Naive thymus-derived CD4-positive, alpha-beta T cell (primary cell): ENCODE data around the gene RFK. TPM values are rescaled to one million over a fixed set of nuclear protein-coding genes. Genes with fewer than 3 reads are reported as not detected.
"Not testable (repeated sequence)": the region's sequence is repeated elsewhere in the genome, so short reads cannot be mapped to it uniquely, and the experiment has no call there.

ENCODE experiments used
- ATAC-seq: fragments of 150-1000 bp; cut with Tn5 transposase; 2 replicates; pipeline ENCODE4 v1.10.0; 2021; ENCODE audit warnings: mild to moderate bottlenecking, moderate library complexity
- CTCF ChIA-PET: fragments of 350-600 bp; sonication (Branson Sonifier 250); formaldehyde crosslinking; loops from one replicate; lab custom pipeline; 2021; ENCODE audit warnings: antibody characterized with exemption; lab: Charles Lee
- POLR2A ChIA-PET: fragments of 350-600 bp; sonication (Branson Sonifier 250); formaldehyde crosslinking; loops from one replicate; lab custom pipeline; 2021; ENCODE audit warnings: antibody characterized with exemption, inconsistent platforms; lab: Charles Lee
- DNase-seq, 9 donors: peaks; one replicate each; pipeline versions ENCODE4 v3.0.0 to v3.0.0-alpha.2; 2020 to 2022; ENCODE audit warnings: mixed read lengths in 1 of 9
- H3K27ac ChIP-seq: one replicate; pipeline ENCODE4 v1.7.0; 2013; ENCODE audit warnings: mild to moderate bottlenecking, low read depth, low read length, moderate library complexity
- H3K27me3 ChIP-seq, 2 donors: one replicate each; pipeline ENCODE4 v1.7.0; 2013; ENCODE audit warnings: low read length in 2 of 2, mild to moderate bottlenecking in 2 of 2, moderate library complexity in 2 of 2; ENCODE audit not compliant: control insufficient read depth in 2 of 2, insufficient read depth in 2 of 2
- H3K36me3 ChIP-seq, 3 experiments: 1 replicate in 2 of 3; 2 replicates in 1 of 3; pipeline ENCODE4 v1.7.0; 2013; ENCODE audit warnings: low read length in 3 of 3, mild to moderate bottlenecking in 3 of 3, moderate library complexity in 1 of 3; ENCODE audit not compliant: insufficient read depth in 3 of 3, control insufficient read depth in 2 of 3
- H3K4me1 ChIP-seq, 2 donors: one replicate each; pipeline ENCODE4 v1.7.0; 2013; ENCODE audit warnings: low read length in 2 of 2, mild to moderate bottlenecking in 2 of 2, moderate library complexity in 1 of 2; ENCODE audit not compliant: control insufficient read depth in 2 of 2, insufficient read depth in 2 of 2
- H3K4me3 ChIP-seq: 2 replicates; pipeline ENCODE4 v1.7.0; 2013; ENCODE audit warnings: mild to moderate bottlenecking, low read length
- H3K9me3 ChIP-seq, 3 experiments: 1 replicate in 2 of 3; 2 replicates in 1 of 3; pipeline ENCODE4 v1.7.0; 2013; ENCODE audit warnings: low read length in 3 of 3; ENCODE audit not compliant: control insufficient read depth in 2 of 3
- H3K27ac Mint-ChIP-seq, 9 donors: one replicate each; pipeline ENCODE4 v1.8.0; 2020 to 2022; ENCODE audit warnings: mixed read lengths in 9 of 9, mild to moderate bottlenecking in 8 of 9, moderate library complexity in 5 of 9, inconsistent platforms in 2 of 9
- H3K27me3 Mint-ChIP-seq, 5 donors: one replicate each; pipeline ENCODE4 v1.8.0; 2021 to 2022; ENCODE audit warnings: mixed read lengths in 5 of 5, mild to moderate bottlenecking in 1 of 5
- H3K36me3 Mint-ChIP-seq, 5 donors: one replicate each; pipeline ENCODE4 v1.8.0; 2020 to 2022; ENCODE audit warnings: mixed read lengths in 5 of 5, mild to moderate bottlenecking in 3 of 5, inconsistent platforms in 1 of 5
- H3K4me1 Mint-ChIP-seq, 7 donors: one replicate each; pipeline ENCODE4 v1.8.0; 2020 to 2022; ENCODE audit warnings: mixed read lengths in 7 of 7, mild to moderate bottlenecking in 3 of 7, inconsistent platforms in 1 of 7
- H3K4me3 Mint-ChIP-seq, 10 donors: one replicate each; pipeline ENCODE4 v1.8.0; 2020 to 2022; ENCODE audit warnings: mild to moderate bottlenecking in 10 of 10, mixed read lengths in 10 of 10, moderate library complexity in 6 of 10, inconsistent platforms in 2 of 10
- H3K9me3 Mint-ChIP-seq, 11 donors: one replicate each; pipeline ENCODE4 v1.8.0; 2020 to 2022; ENCODE audit warnings: mixed read lengths in 11 of 11, mild to moderate bottlenecking in 4 of 11, inconsistent platforms in 1 of 11, moderate library complexity in 1 of 11
- intact Hi-C, 2 donors: fragments of 100-400 bp; cut with micrococcal nuclease; formaldehyde crosslinking; loops; one replicate each; pipeline ENCODE4 v1.15.1; 2023
- polyA plus RNA-seq, 2 donors: library from polyadenylated mRNA; unstranded; fragments of 300-500 nt; fragmentation: Illumina TruSeq; gene quantifications; one replicate each; pipeline ENCODE4 v1.2.3, GENCODE V29; 2021
- total RNA-seq, 6 experiments: library from RNA in 5 of 6; stranded (reverse) in 5 of 6; gene quantifications; 1 replicate in 5 of 6; 2 replicates in 1 of 6; pipeline ENCODE4 v1.2.3 and lab custom pipeline; 2021 to 2026

Gene RFK
- total RNA-seq (10 to 100 TPM in 4 of 5 experiments, 1 to 10 TPM in 1; 6.8 to 18.6 (median 11.3) TPM), polyA plus RNA-seq (10 to 100 TPM; 22.0 to 25.9 TPM), total RNA-seq (lab: John Stamatoyannopoulos, UW) (9.0 reads per million, percentile 34 among the genes with 10 or more reads in this experiment)

DNA sequence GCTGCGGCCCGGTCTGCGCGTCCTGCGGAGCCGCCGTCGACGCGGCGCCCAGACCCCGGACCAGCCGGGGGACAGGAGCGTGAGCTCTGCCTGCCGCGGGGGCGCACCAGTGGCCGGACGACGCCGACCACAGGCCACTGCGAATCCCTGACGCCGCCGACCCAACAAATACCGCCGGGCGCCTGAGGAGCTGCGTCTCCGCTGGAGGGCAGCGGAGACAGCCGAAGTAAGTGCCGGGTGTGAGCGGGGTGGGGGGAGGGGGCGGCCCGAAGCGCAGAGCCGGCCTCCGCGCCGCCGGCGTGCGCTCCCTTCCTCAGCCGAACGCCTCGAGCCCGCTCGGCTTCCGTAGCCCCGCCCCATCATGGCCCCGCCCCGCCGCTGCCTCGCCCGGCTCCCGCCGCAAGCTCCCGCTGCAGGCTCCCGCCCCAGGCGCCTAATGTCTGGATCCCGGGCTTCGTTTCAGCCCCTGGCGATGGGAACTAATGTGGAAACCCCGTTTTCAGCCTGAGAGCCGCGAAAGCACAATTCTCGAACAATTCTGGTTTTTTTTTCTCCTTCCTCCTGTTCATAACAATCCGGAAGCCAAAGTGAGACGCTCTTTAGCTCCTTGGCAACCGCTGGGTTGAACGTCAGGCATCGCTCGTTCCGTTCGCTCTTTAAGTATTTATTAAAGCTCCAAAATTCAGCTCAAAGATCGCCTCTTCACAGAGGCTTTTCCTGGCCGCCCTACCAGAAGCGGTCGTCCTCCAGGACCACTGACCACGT lies at the start of gene RFK:
Gene RFK (minus strand): TSS at position 232 of the 765 bp plus-strand sequence. CDS start 255 bp downstream, outside the sequence.
- Mint-ChIP-seq H3K4me3 (peak within 1 kb of the TSS; percentile 94 to 100 (median 97)), H3K36me3 (peaks cover 0 to 17% (median 8%) of the 10 kb centered on the region in 5 donors), H3K27me3 (no peaks in the 10 kb centered on the region), H3K4me1 (peaks cover 14 to 37% (median 33%) of the 10 kb centered on the region in 7 donors), H3K27ac (peak within 1 kb of the TSS; percentile 95 to 99 (median 98)), H3K9me3 (peaks cover 0 to 9% (median 0%) of the 10 kb centered on the region in 11 donors)
- ChIA-PET POLR2A (interaction anchor here (0.7 to 2.5 kb wide), 11 partner anchors 9 to 1637 kb away, joined by 3 to 8 read pairs (median 4); partner anchors contain the start of genes C9orf40, CARNMT1, GCNT1 and GNAQ), CTCF (interaction anchor here (0.5 to 2.0 kb wide), 11 partner anchors 10 to 1903 kb away, joined by 3 to 7 read pairs (median 4); partner anchors contain the start of genes NMRK1 and OSTF1)
- DNase-seq (peak; percentile 89 to 99 (median 95)), ATAC-seq (peak; percentile 97)
- intact Hi-C loops, result loop anchor here (1.0 to 10.0 kb wide), 21 partner anchors 9 to 1442 kb away; partner anchors contain the start of genes C9orf40 (in 2 of the 2), CARNMT1 (in 2 of the 2), NMRK1 (in 2 of the 2) and OSTF1 (in 2 of the 2)
- Histone ChIP-seq H3K27me3 (no peaks in the 10 kb centered on the region), H3K4me1 (peaks cover 10 to 13% of the 10 kb centered on the region in 2 donors), H3K27ac (peak within 1 kb of the TSS; percentile 93), H3K4me3 (peak within 1 kb of the TSS; percentile 92), H3K9me3 (no peaks in the 10 kb centered on the region), H3K36me3 (peaks cover 0 to 5% (median 0%) of the 10 kb centered on the region in 3 experiments)

DNA sequence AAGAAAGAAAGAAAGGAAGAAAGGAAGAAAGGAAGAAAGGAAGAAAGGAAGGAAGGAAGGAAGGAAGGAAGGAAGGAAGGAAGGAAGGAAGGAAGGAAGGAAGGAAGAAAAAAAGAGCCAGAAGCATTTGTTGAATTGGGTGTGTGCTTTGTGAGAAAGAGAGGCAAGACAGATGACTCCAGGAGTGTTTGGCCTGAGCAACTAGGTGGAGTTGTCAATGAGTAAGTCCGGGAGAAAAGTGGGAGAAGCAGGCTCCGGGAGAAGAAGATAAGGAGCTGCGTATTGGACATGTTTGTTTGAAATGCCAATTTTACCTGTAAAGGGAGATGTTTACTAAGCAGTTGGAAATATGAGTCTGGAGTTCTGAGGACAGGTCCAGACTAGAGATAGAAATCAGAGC lies 49.7 kb upstream of the RFK start:
- no peaks in the 10 kb centered on the region for H3K36me3 ChIP-seq
- H3K27me3 ChIP-seq, result no peaks in the 10 kb centered on the region
- H3K9me3 ChIP-seq, result no peaks in the 10 kb centered on the region
- H3K4me3 Mint-ChIP-seq, result peak overlapping the region in 1 of 10 donors; percentile 1
- peaks cover 0 to 35% (median 0%) of the 10 kb centered on the region in 7 donors for H3K4me1 Mint-ChIP-seq
- H3K27ac ChIP-seq, result no peak overlapping the region
- H3K27ac Mint-ChIP-seq, result no peak overlapping the region
- H3K27me3 Mint-ChIP-seq, result peaks cover 0 to 4% (median 0%) of the 10 kb centered on the region in 5 donors
- no peak for DNase-seq
- peaks cover 0 to 6% (median 0%) of the 10 kb centered on the region in 11 donors for H3K9me3 Mint-ChIP-seq
- intact Hi-C loops, result no loop called here
- H3K36me3 Mint-ChIP-seq, result no peaks in the 10 kb centered on the region
- ATAC-seq, result no peak
- ChIA-PET CTCF (interaction anchor here (0.7 kb wide), 2 partner anchors 9 to 23 kb away, joined by 3 read pairs; no protein-coding TSS in a partner anchor), POLR2A (no interaction called here)
- H3K4me1 ChIP-seq, result no peaks in the 10 kb centered on the region
- H3K4me3 ChIP-seq, result no peak overlapping the region

DNA sequence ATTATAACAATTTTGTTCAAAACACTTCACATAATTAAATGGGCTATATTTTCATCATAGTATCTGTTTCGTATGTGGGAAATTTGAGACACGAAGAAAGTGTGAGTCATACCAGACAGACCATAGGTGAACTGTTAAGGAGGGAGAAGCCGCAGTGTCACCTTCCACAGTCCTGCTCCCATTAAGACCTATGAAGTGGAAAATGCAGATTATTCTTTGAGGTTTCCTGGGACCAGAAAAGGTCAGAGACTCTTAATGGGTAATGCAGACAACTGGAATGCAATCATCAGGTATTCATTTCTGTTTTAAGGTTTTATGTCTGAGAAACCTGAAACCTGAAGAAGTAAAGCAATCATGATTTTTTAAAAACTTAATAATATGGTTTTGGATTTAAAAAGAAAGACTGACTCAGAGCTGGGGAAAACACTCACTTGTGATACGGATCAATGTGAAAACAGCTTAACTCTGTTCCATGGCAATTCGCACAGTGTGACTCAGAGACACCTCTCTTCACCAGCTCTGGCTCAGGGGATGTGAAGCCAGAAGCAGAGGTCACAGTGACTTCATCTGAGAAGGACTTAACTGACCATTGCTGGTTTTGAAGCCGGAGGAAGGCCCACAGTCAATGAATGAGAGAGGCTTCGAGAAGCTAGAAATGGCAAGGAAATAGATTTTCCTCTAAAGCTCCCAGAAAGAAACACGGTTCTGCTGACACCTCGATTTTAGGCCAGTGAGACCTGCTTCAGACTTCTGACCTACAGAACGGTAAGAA lies 47.5 kb upstream of the RFK start:
- Histone ChIP-seq H3K27me3 (no peaks in the 10 kb centered on the region), H3K36me3 (no peaks in the 10 kb centered on the region), H3K27ac (no peak overlapping the region), H3K9me3 (no peaks in the 10 kb centered on the region), H3K4me3 (no peak overlapping the region), H3K4me1 (no peaks in the 10 kb centered on the region)
- Mint-ChIP-seq H3K36me3 (peaks cover 0 to 1% (median 0%) of the 10 kb centered on the region in 5 donors), H3K4me3 (peak overlapping the region in 1 of 10 donors; percentile 41), H3K27ac (peak overlapping the region in 1 of 9 donors; percentile 79), H3K9me3 (peaks cover 0 to 6% (median 0%) of the 10 kb centered on the region in 11 donors), H3K4me1 (peaks cover 0 to 37% (median 0%) of the 10 kb centered on the region in 7 donors), H3K27me3 (peaks cover 0 to 4% (median 0%) of the 10 kb centered on the region in 5 donors)
- POLR2A ChIA-PET, result interaction anchor here (0.6 kb wide), 1 partner anchor 220 kb away, joined by 4 read pairs; no protein-coding TSS in a partner anchor
- CTCF ChIA-PET, result no interaction called here
- intact Hi-C loops, result loop anchor here in 1 of 2 donors (2.0 kb wide), 1 partner anchor 17 kb away; no protein-coding TSS in a partner anchor
- no peak for ATAC-seq
- peak in 1 of 9 donors; percentile 51 for DNase-seq

DNA sequence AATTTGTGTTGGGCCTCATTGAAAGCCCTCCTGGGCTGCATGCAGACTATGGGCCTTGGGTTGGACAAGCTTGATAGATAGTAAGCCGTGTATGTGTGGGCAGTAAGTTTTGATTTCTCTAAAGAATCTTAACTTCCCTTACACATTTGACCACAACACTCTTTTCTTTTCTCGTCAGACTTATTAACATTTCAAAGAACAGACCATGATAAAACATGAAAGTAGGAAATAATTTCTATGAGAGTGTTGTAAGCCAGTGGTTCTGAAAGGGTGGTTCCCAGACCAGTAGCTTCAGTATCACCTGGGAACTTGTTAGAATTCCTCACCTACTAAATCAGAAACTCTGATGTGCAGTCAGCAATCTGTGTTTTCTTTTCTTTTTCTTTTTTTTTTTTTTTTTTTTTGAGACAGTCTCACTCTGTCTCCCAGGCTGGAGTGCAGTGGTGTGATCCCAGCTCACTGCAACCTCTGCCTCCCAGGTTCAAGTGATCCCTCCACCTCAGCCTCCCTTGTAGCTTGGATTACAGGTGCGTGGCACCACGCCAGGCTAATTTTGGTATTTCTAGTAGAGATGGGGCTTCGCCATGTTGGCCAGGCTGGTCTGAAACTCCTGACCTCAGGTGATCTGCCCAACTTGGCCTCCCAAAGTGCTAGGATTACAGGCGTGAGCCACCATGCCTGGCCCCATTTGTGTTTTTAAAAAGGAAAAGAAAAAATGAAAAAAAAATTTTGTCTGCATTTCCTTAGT lies 44.8 kb upstream of the RFK start:
- H3K4me1 Mint-ChIP-seq, result peaks cover 0 to 26% (median 0%) of the 10 kb centered on the region in 7 donors
- no peak overlapping the region for H3K27ac Mint-ChIP-seq
- intact Hi-C loops, result loop anchor here in 1 of 2 donors (1.0 kb wide), 1 partner anchor 36 kb away; no protein-coding TSS in a partner anchor
- peaks cover 0 to 4% (median 0%) of the 10 kb centered on the region in 5 donors for H3K27me3 Mint-ChIP-seq
- no peak for DNase-seq
- ChIA-PET POLR2A (no interaction called here), CTCF (interaction anchor here (0.7 kb wide), 1 partner anchor 1336 kb away, joined by 4 read pairs; no protein-coding TSS in a partner anchor)
- H3K4me3 Mint-ChIP-seq, result no peak overlapping the region
- H3K27ac ChIP-seq, result no peak overlapping the region
- no peak overlapping the region for H3K4me3 ChIP-seq
- no peaks in the 10 kb centered on the region for H3K27me3 ChIP-seq
- H3K4me1 ChIP-seq, result no peaks in the 10 kb centered on the region
- H3K9me3 ChIP-seq, result no peaks in the 10 kb centered on the region
- H3K36me3 ChIP-seq, result no peaks in the 10 kb centered on the region
- peaks cover 0 to 1% (median 0%) of the 10 kb centered on the region in 5 donors for H3K36me3 Mint-ChIP-seq
- no peak for ATAC-seq
- peaks cover 0 to 6% (median 0%) of the 10 kb centered on the region in 11 donors for H3K9me3 Mint-ChIP-seq

DNA sequence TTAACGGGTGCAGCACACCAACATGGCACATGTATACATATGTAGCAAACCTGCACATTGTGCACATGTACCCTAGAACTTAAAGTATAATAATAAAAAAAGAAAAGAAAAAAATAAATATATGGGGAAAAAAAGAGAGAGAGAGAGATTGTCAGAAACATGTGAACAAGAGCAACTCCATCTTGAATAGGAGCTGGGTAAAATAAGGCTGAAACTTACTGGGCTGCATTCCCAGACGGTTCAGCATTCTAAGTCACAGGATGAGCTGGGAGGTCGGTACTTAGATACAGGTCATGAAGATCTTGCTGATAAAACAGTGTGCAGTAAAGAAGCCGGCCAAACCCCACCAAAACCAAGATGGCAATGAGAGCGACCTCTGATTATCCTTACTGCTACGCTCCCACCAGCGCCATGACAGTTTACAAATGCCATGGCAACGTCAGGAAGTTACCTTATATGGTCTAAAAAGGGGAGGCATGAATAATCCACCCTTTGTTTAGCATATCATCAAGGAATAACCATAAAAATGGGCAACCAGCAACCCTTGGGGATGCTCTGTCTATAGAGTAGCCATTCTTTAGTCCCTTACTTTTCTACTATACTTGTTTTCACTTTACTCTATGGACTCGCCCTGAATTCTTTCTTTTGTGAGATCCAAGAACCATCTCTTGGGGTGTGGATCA lies 42.9 kb upstream of the RFK start:
- H3K27ac Mint-ChIP-seq, H3K27me3 ChIP-seq, intact Hi-C loops, ATAC-seq, H3K36me3 ChIP-seq, DNase-seq, H3K4me3 Mint-ChIP-seq, H3K9me3 ChIP-seq, CTCF ChIA-PET, H3K36me3 Mint-ChIP-seq, H3K9me3 Mint-ChIP-seq, H3K4me1 ChIP-seq, POLR2A ChIA-PET, H3K4me3 ChIP-seq, H3K27ac ChIP-seq: not testable (repeated sequence)
- Mint-ChIP-seq H3K27me3 (peaks cover 0 to 11% (median 0%) of the 10 kb centered on the region in 5 donors), H3K4me1 (peaks cover 0 to 24% (median 0%) of the 10 kb centered on the region in 7 donors)
